Measurements from ENCODE around the gene MAMLD1. TPM values are rescaled to one million over a fixed set of nuclear protein-coding genes. Genes with fewer than 3 reads are reported as not detected.

Gene MAMLD1
- total and polyA plus RNA-seq, 2 of the 8 experiments (the other 6 are each of a cell fraction or from before 2014, with no cell fraction given): 0.09 to 0.26 TPM

DNA sequence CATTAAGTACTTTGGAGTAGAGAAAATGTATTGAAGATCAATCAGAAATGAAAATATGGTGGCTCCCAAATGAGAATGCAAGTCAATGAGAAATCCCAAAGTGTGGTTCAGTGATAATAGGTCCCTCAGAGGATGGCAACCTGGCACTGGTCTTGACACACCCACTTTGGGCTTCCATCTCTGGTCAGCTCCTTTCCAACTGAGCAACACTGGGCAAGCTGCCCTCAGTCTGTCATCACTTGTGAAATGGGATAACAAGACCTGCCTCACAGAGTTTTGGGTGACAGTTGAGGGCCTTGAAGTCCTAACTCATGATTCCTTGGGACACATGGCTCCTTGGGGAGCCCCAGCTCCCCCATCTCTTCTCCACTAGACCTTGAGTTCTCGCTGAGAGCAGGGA is 29.0 kb upstream of the MAMLD1 start:
- Histone ChIP-seq H3K79me1 (ENCODE audit: low read depth, low read length) (no peaks in the 10 kb centered on the region), H2BK20ac (ENCODE audit: low read length) (no peak overlapping the region), H3K36me3 (ENCODE audit: control insufficient read depth in 2 of 4, insufficient read depth in 4 of 4, low read length in 3 of 4) (no peaks in the 10 kb centered on the region), H3K9me3 (ENCODE audit: insufficient read depth in 2 of 2, low read depth in 1 of 2, low read length in 1 of 2) (no peaks in the 10 kb centered on the region), H3K23me2 (ENCODE audit: low read depth, low read length) (no peaks in the 10 kb centered on the region), H3K4me3 (ENCODE audit: extremely low read depth in 1 of 4, insufficient read depth in 2 of 4, low read depth in 3 of 4, low read length in 4 of 4) (no peak overlapping the region), H4K91ac (replicated peaks; ENCODE audit: insufficient read length, low read length) (no peak overlapping the region), H3K18ac (ENCODE audit: extremely low read depth, low read length) (no peak overlapping the region), H3K23ac (ENCODE audit: insufficient read length) (no peak overlapping the region), H4K8ac (ENCODE audit: extremely low read depth, insufficient read depth, low read length) (no peak overlapping the region), H3K4me1 (replicated peaks in 1 of 4; ENCODE audit: control insufficient read depth in 3 of 4, insufficient read depth in 4 of 4, low read length in 3 of 4) (peaks cover 0 to 4% (median 0%) of the 10 kb centered on the region in 4 experiments; a peak in 1 of 7 replicates), H2BK15ac (ENCODE audit: low read length) (no peak overlapping the region), H2AK5ac (ENCODE audit: low read depth, low read length) (no peak overlapping the region), H3K56ac (replicated peaks; ENCODE audit: insufficient read length, low read depth, low read length) (no peak overlapping the region), H3K27ac (ENCODE audit: low read depth, low read length) (no peak overlapping the region), H4K5ac (ENCODE audit: insufficient read length, low read depth, low read length) (no peak overlapping the region), H4K20me1 (replicated peaks in 1 of 2; ENCODE audit: control insufficient read depth in 1 of 2, insufficient read depth in 2 of 2, low read length in 2 of 2) (peaks cover 0 to 1% of the 10 kb centered on the region in 2 experiments), H3K4ac (replicated peaks; ENCODE audit: insufficient read length, low read depth, low read length) (no peak overlapping the region), H3K27me3 (replicated peaks in 1 of 4; ENCODE audit: control insufficient read depth in 3 of 4, extremely low read depth in 1 of 4, insufficient read depth in 3 of 4, low read length in 3 of 4) (no peaks in the 10 kb centered on the region), H3K9ac (replicated peaks in 1 of 4; ENCODE audit: extremely low read depth in 1 of 4, low read depth in 3 of 4, low read length in 3 of 4) (no peak overlapping the region), H2AFZ (ENCODE audit: low read length) (no peak overlapping the region), H2BK120ac (replicated peaks; ENCODE audit: low read depth, low read length) (no peak overlapping the region), H2BK5ac (ENCODE audit: low read depth, low read length) (no peak overlapping the region), H3K4me2 (ENCODE audit: insufficient read depth in 1 of 2, low read depth in 2 of 2, low read length in 2 of 2) (no peak overlapping the region), H2BK12ac (ENCODE audit: low read depth, low read length) (no peak overlapping the region), H3K14ac (ENCODE audit: insufficient read length) (no peak overlapping the region), H3K79me2 (ENCODE audit: control insufficient read depth in 1 of 2, insufficient read depth in 2 of 2, low read length in 2 of 2) (no peaks in the 10 kb centered on the region)
- 100% methylated on average over 1 of the region's 1 CpG; no CpG with 5 or more reads in 1 of the 2 experiments for WGBS, 2 experiments (ENCODE audit: extremely low coverage in 1 of 2, insufficient coverage in 1 of 2, insufficient read length in 1 of 2, insufficient replicate concordance in 2 of 2, low coverage in 1 of 2, low lambda C conversion rate in 2 of 2, missing lambda C conversion rate in 1 of 2)
- CTCF ChIA-PET (ENCODE audit: partially characterized antibody): no interaction called here
- DNase-seq (ENCODE audit: low read depth in 1 of 2, low spot score in 2 of 2): no peak
- FAIRE-seq: no peak
- TF ChIP-seq RFX5 (IDR thresholded peaks at IDR 0.05; ENCODE audit: borderline replicate concordance, low read depth, low read length) (no peak), POLR2AphosphoS5 (IDR thresholded peaks at IDR 0.05; ENCODE audit: low read depth, low read length) (no peak), BRCA1 (IDR thresholded peaks at IDR 0.05; ENCODE audit: low read depth, low read length) (no peak), BACH1 (IDR thresholded peaks at IDR 0.05; ENCODE audit: low read length) (no peak)
- POLR2A ChIA-PET (ENCODE audit: partially characterized antibody): no interaction called here
